ENCODE measurements around the gene SLAMF6. TPM values are rescaled to one million over a fixed set of nuclear protein-coding genes. Genes with fewer than 3 reads are reported as not detected.

SLAMF6 gene
- polyA plus RNA-seq, 1 donor: 0.16 TPM

- no peak for DNase-seq (ENCODE audit: low read depth)
These were observed 55.5 kb downstream of the SLAMF6 start for GRCh38 chr1:160467576-160467975.

GRCh38 chr1:160466961-160467360, 56.1 kb downstream of the SLAMF6 start:
- DNase-seq (ENCODE audit: low read depth): no peak

GRCh38 chr1:160465123-160465522, 57.9 kb downstream of the SLAMF6 start:
- DNase-seq (ENCODE audit: low read depth): no peak

GRCh38 chr1:160460683-160461287, 62.3 kb downstream of the SLAMF6 start:
- DNase-seq (ENCODE audit: low read depth): no peak

GRCh38 chr1:160460214-160460642, 62.8 kb downstream of the SLAMF6 start:
- no peak for DNase-seq (ENCODE audit: low read depth)

GRCh38 chr1:160459687-160460086, 63.4 kb downstream of the SLAMF6 start:
- DNase-seq (ENCODE audit: low read depth): no peak

GRCh38 chr1:160459056-160459455, 64.0 kb downstream of the SLAMF6 start:
- no peak for DNase-seq (ENCODE audit: low read depth)

- no peak for DNase-seq (ENCODE audit: low read depth)
These were observed 67.9 kb downstream of the SLAMF6 start for GRCh38 chr1:160455153-160455517.

GRCh38 chr1:160454371-160455152, 68.5 kb downstream of the SLAMF6 start:
- no peak for DNase-seq (ENCODE audit: low read depth)

- DNase-seq (ENCODE audit: low read depth): no peak
These were observed 69.6 kb downstream of the SLAMF6 start for GRCh38 chr1:160453443-160453842.

GRCh38 chr1:160451859-160452232, 71.2 kb downstream of the SLAMF6 start:
- DNase-seq (ENCODE audit: low read depth): no peak

GRCh38 chr1:160451119-160451858, 71.8 kb downstream of the SLAMF6 start:
- no peak for DNase-seq (ENCODE audit: low read depth)

GRCh38 chr1:160449494-160449893, 73.6 kb downstream of the SLAMF6 start:
- no peak for DNase-seq (ENCODE audit: low read depth)

- no peak for DNase-seq (ENCODE audit: low read depth)
These were observed 76.0 kb downstream of the SLAMF6 start for GRCh38 chr1:160446945-160447600.

- no peak for DNase-seq (ENCODE audit: low read depth)
These were observed 83.3 kb downstream of the SLAMF6 start for GRCh38 chr1:160439718-160440117.

- no peak for DNase-seq (ENCODE audit: low read depth)
These were observed 84.1 kb downstream of the SLAMF6 start for GRCh38 chr1:160438935-160439334.

GRCh38 chr1:160438317-160438918, 84.6 kb downstream of the SLAMF6 start:
- DNase-seq (ENCODE audit: low read depth): no peak

GRCh38 chr1:160437432-160438316, 85.4 kb downstream of the SLAMF6 start:
- no peak for DNase-seq (ENCODE audit: low read depth)

GRCh38 chr1:160436966-160437365, 86.1 kb downstream of the SLAMF6 start:
- DNase-seq (ENCODE audit: low read depth): no peak

Data from forelimb muscle (tissue), 1 donor.